ENCODE data around the gene PNMA6E.

DNA sequence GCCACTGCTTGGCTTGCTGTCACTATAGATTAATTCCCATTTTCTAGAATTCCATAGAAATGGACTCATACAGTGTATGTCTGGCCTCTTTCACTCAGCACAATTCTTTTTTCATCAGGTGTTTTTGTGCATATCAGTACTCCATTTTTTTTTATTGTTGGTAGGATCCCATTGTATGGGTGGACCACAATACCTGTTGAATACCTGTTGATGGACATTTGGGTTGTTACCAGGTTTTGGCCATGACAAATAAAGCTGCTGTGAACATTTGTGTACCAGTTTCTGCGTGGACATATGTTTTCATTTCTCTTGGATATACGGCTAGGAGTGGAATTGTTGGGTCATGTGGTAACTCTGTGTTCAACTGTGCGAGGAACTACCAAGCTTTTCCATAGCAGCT is 25.1 kb upstream of the PNMA6E start:
- TF ChIP-seq, protein P1, sequence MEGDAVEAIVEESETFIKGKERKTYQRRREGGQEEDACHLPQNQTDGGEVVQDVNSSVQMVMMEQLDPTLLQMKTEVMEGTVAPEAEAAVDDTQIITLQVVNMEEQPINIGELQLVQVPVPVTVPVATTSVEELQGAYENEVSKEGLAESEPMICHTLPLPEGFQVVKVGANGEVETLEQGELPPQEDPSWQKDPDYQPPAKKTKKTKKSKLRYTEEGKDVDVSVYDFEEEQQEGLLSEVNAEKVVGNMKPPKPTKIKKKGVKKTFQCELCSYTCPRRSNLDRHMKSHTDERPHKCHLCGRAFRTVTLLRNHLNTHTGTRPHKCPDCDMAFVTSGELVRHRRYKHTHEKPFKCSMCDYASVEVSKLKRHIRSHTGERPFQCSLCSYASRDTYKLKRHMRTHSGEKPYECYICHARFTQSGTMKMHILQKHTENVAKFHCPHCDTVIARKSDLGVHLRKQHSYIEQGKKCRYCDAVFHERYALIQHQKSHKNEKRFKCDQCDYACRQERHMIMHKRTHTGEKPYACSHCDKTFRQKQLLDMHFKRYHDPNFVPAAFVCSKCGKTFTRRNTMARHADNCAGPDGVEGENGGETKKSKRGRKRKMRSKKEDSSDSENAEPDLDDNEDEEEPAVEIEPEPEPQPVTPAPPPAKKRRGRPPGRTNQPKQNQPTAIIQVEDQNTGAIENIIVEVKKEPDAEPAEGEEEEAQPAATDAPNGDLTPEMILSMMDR (IDR thresholded peaks at IDR 0.05 in 4 of 5, conservative IDR thresholded peaks at IDR 0.05 in 1 of 5), result no peak
- no peak for TF ChIP-seq POLR2A (IDR thresholded peaks at IDR 0.05)
